H1 (cell line): Measurements from ENCODE around the gene TNRC6C. TPM values are rescaled to one million over a fixed set of nuclear protein-coding genes. Genes with fewer than 3 reads are reported as not detected.

Experiments
- CTCF ChIA-PET: fragments of 300-600 bp; sonication (Branson Sonifier 250); formaldehyde crosslinking; loops from one replicate; lab custom pipeline; 2021; ENCODE audit not compliant: partially characterized antibody; lab: Charles Lee
- POLR2A ChIA-PET: fragments of 300-600 bp; sonication (Branson Sonifier 250); formaldehyde crosslinking; loops from one replicate; lab custom pipeline; 2021; ENCODE audit warnings: inconsistent platforms; ENCODE audit not compliant: partially characterized antibody; lab: Charles Lee
- DNase-seq, 2 experiments: peaks; one replicate each; pipeline versions ENCODE4 v3.0.0 to v3.0.0-alpha.2; 2010 to 2022; ENCODE audit warnings: low spot score in 2 of 2, low read depth in 1 of 2, mixed read lengths in 1 of 2
- FAIRE-seq: peaks from 2 replicates; lab custom pipeline; 2011; peaks lifted over from hg19 to GRCh38; lab: Jason Lieb, UNC
- H2AFZ ChIP-seq: 2 replicates; pipeline ENCODE4 v1.8.1; 2012; ENCODE audit warnings: low read length, inconsistent platforms
- H2AK5ac ChIP-seq: 2 replicates; pipeline ENCODE4 v1.6.1; 2013; ENCODE audit warnings: low read depth, low read length
- H2BK120ac ChIP-seq: replicated peaks from 2 replicates; pipeline ENCODE3; 2013; ENCODE audit warnings: low read depth, low read length, inconsistent platforms
- H2BK12ac ChIP-seq: 2 replicates; pipeline ENCODE4 v1.6.1; 2013; ENCODE audit warnings: low read depth, low read length
- H2BK15ac ChIP-seq: 2 replicates; pipeline ENCODE4 v1.6.1; 2013; ENCODE audit warnings: low read length
- H2BK20ac ChIP-seq: 2 replicates; pipeline ENCODE4 v1.6.1; 2013; ENCODE audit warnings: low read length
- H2BK5ac ChIP-seq: 2 replicates; pipeline ENCODE4 v1.6.1; 2013; ENCODE audit warnings: low read depth, low read length
- H3K14ac ChIP-seq: 2 replicates; pipeline ENCODE4 v1.6.1; 2013; ENCODE audit warnings: inconsistent platforms; ENCODE audit not compliant: insufficient read length
- H3K18ac ChIP-seq: 2 replicates; pipeline ENCODE4 v1.6.1; 2013; ENCODE audit warnings: low read length; ENCODE audit errors: extremely low read depth
- H3K23ac ChIP-seq: 2 replicates; pipeline ENCODE4 v1.6.1; 2013; ENCODE audit warnings: inconsistent platforms; ENCODE audit not compliant: insufficient read length
- H3K23me2 ChIP-seq: 2 replicates; pipeline ENCODE4 v1.6.1; 2013; ENCODE audit warnings: low read depth, low read length
- H3K27ac ChIP-seq: 2 replicates; pipeline ENCODE4 v1.6.1; 2011; ENCODE audit warnings: low read depth, low read length, inconsistent platforms
- H3K27me3 ChIP-seq, 4 experiments: replicated peaks in 1 of 4; 1 replicate in 1 of 4; 2 replicates in 3 of 4; pipeline versions ENCODE4 v1.6.1 to v1.8.1; 2011 to 2013; ENCODE audit warnings: low read length in 3 of 4, mild to moderate bottlenecking in 3 of 4, inconsistent platforms in 2 of 4, mixed read lengths in 2 of 4, moderate library complexity in 1 of 4; ENCODE audit not compliant: control insufficient read depth in 3 of 4, insufficient read depth in 3 of 4; ENCODE audit errors: extremely low read depth in 1 of 4
- H3K36me3 ChIP-seq, 4 experiments: 2 replicates each; pipeline versions ENCODE4 v1.6.1 to v1.8.1; 2011 to 2013; ENCODE audit warnings: mild to moderate bottlenecking in 4 of 4, low read length in 3 of 4, moderate library complexity in 2 of 4, control low read depth in 1 of 4, inconsistent platforms in 1 of 4; ENCODE audit not compliant: insufficient read depth in 4 of 4, control insufficient read depth in 2 of 4
- H3K4ac ChIP-seq: replicated peaks from 2 replicates; pipeline ENCODE3; 2013; ENCODE audit warnings: low read length, low read depth, mixed read lengths, inconsistent platforms; ENCODE audit not compliant: insufficient read length
- H3K4me1 ChIP-seq, 4 experiments: replicated peaks in 1 of 4; 1 replicate in 1 of 4; 2 replicates in 3 of 4; pipeline versions ENCODE4 v1.6.1 to v1.8.1; 2011 to 2013; ENCODE audit warnings: low read length in 3 of 4, inconsistent platforms in 2 of 4, mixed read lengths in 1 of 4; ENCODE audit not compliant: insufficient read depth in 4 of 4, control insufficient read depth in 3 of 4
- H3K4me2 ChIP-seq, 2 experiments: 2 replicates each; pipeline versions ENCODE4 v1.6.1 to v1.8.1; 2011 to 2013; ENCODE audit warnings: low read depth in 2 of 2, low read length in 2 of 2, control low read depth in 1 of 2, inconsistent platforms in 1 of 2, mild to moderate bottlenecking in 1 of 2; ENCODE audit not compliant: insufficient read depth in 1 of 2
- H3K4me3 ChIP-seq, 4 experiments: fragments of 200-600, 300-600 bp in 1 of 4; sonication (generic), shearing (Covaris generic), sonication (Bioruptor Twin) in 1 of 4; 2 replicates each; pipeline versions ENCODE4 v1.5.1 to v1.8.1; 2011 to 2016; ENCODE audit warnings: low read length in 4 of 4, low read depth in 3 of 4, control low read depth in 2 of 4, inconsistent platforms in 2 of 4, mild to moderate bottlenecking in 2 of 4, mixed read lengths in 1 of 4, moderate library complexity in 1 of 4; ENCODE audit not compliant: insufficient read depth in 2 of 4; ENCODE audit errors: extremely low read depth in 1 of 4
- H3K56ac ChIP-seq: replicated peaks from 2 replicates; pipeline ENCODE3; 2013; ENCODE audit warnings: low read depth, mild to moderate bottlenecking, mixed read lengths, low read length, inconsistent platforms; ENCODE audit not compliant: insufficient read length
- H3K79me1 ChIP-seq: 2 replicates; pipeline ENCODE4 v1.6.1; 2013; ENCODE audit warnings: low read depth, low read length, control low read depth
- H3K79me2 ChIP-seq, 2 experiments: 2 replicates each; pipeline versions ENCODE4 v1.6.1 to v1.8.1; 2012 to 2013; ENCODE audit warnings: low read length in 2 of 2, mild to moderate bottlenecking in 2 of 2, inconsistent platforms in 1 of 2; ENCODE audit not compliant: insufficient read depth in 2 of 2, control insufficient read depth in 1 of 2
- H3K9ac ChIP-seq, 4 experiments: replicated peaks in 1 of 4; 1 replicate in 1 of 4; 2 replicates in 3 of 4; pipeline versions ENCODE4 v1.6.1 to v1.8.1; 2011 to 2013; ENCODE audit warnings: low read depth in 3 of 4, low read length in 3 of 4, control low read depth in 2 of 4, mild to moderate bottlenecking in 2 of 4, moderate library complexity in 2 of 4, inconsistent platforms in 1 of 4; ENCODE audit errors: extremely low read depth in 1 of 4
- H3K9me3 ChIP-seq, 2 experiments: 2 replicates each; pipeline versions ENCODE4 v1.6.1 to v1.8.1; 2012 to 2013; ENCODE audit warnings: mild to moderate bottlenecking in 2 of 2, moderate library complexity in 2 of 2, control low read depth in 1 of 2, inconsistent platforms in 1 of 2, low read depth in 1 of 2, low read length in 1 of 2, mixed read lengths in 1 of 2; ENCODE audit not compliant: insufficient read depth in 2 of 2
- H4K20me1 ChIP-seq, 2 experiments: replicated peaks in 1 of 2; 2 replicates each; pipeline versions ENCODE3 to v1.8.1; 2011 to 2013; ENCODE audit warnings: inconsistent platforms in 2 of 2, low read length in 2 of 2, mild to moderate bottlenecking in 1 of 2; ENCODE audit not compliant: insufficient read depth in 2 of 2, control insufficient read depth in 1 of 2
- H4K5ac ChIP-seq: 2 replicates; pipeline ENCODE4 v1.6.1; 2013; ENCODE audit warnings: low read length, low read depth, mixed read lengths, inconsistent platforms; ENCODE audit not compliant: insufficient read length
- H4K8ac ChIP-seq: 2 replicates; pipeline ENCODE4 v1.8.0; 2013; ENCODE audit warnings: mild to moderate bottlenecking, moderate library complexity, low read length, inconsistent platforms; ENCODE audit not compliant: insufficient read depth; ENCODE audit errors: extremely low read depth
- H4K91ac ChIP-seq: replicated peaks from 2 replicates; pipeline ENCODE3; 2013; ENCODE audit warnings: low read length, mixed read lengths, inconsistent platforms; ENCODE audit not compliant: insufficient read length
- BACH1 ChIP-seq: IDR thresholded peaks from 2 replicates; pipeline ENCODE4 v1.6.1; 2012; ENCODE audit warnings: low read length, improper control_type of control experiment
- BRCA1 ChIP-seq: IDR thresholded peaks from 2 replicates; pipeline ENCODE4 v1.6.1; 2012; ENCODE audit warnings: low read depth, low read length, improper control_type of control experiment
- CBX8 ChIP-seq: fragments of 300-800, 300-1000 bp; sonication (generic); IDR thresholded peaks from 2 replicates; pipeline ENCODE4 v1.7.1; 2016; ENCODE audit warnings: low read depth, low read length, borderline replicate concordance
- EZH2 ChIP-seq: fragments of 200-600 bp; sonication (generic); IDR thresholded peaks from 2 replicates; pipeline ENCODE4 v1.7.1; 2012; ENCODE audit warnings: low read depth, mild to moderate bottlenecking, moderate library complexity, low read length, inconsistent platforms; ENCODE audit not compliant: severe bottlenecking
- KDM1A ChIP-seq: fragments of 200-600, 300-600 bp; sonication (generic); IDR thresholded peaks from 2 replicates; pipeline ENCODE4 v1.7.1; 2016; ENCODE audit warnings: mild to moderate bottlenecking, low read length, borderline replicate concordance
- SAP30 ChIP-seq: fragments of 300-600 bp; sonication (generic); IDR thresholded peaks from 2 replicates; pipeline ENCODE4 v1.7.1; 2012; ENCODE audit warnings: low read length, moderate library complexity, mild to moderate bottlenecking, inconsistent platforms; ENCODE audit not compliant: insufficient read depth, insufficient replicate concordance
- SUZ12 ChIP-seq: fragments of 200-600 bp; sonication (generic); IDR thresholded peaks from 2 replicates; pipeline ENCODE4 v1.6.1; 2012; ENCODE audit warnings: mild to moderate bottlenecking, inconsistent platforms, low read length, moderate library complexity, mixed read lengths
- TBP ChIP-seq: IDR thresholded peaks from 2 replicates; pipeline ENCODE4 v1.6.1; 2011; ENCODE audit warnings: low read depth, low read length, improper control_type of control experiment
- WGBS, 2 experiments: shearing (Covaris generic) in 1 of 2; methylation state at CpG; one replicate each; pipeline versions ENCODE4 v1.1.6 to v1.1.7; 2013 to 2015; ENCODE audit warnings: low lambda C conversion rate in 2 of 2, mixed read lengths in 2 of 2, inconsistent platforms in 1 of 2, low coverage in 1 of 2, missing lambda C conversion rate in 1 of 2; ENCODE audit not compliant: insufficient replicate concordance in 2 of 2, insufficient coverage in 1 of 2, insufficient read length in 1 of 2; ENCODE audit errors: extremely low coverage in 1 of 2, missing lambda C conversion rate in 1 of 2; 5-methylcytosine and 5-hydroxymethylcytosine counted together
- polyA plus RNA-seq, 7 experiments: library from polyadenylated mRNA; depleted of rRNA in 3 of 7; stranded (reverse) in 5 of 7; unstranded in 2 of 7; fragments of >200 nt in 5 of 7; fragments of 200-250 nt in 2 of 7; gene quantifications; 1 replicate in 5 of 7; 2 replicates in 1 of 7; 4 replicates in 1 of 7; pipeline versions ENCODE4 v1.2.1 to v1.2.3, GENCODE V29; 2011 to 2013; ENCODE audit warnings: missing spikeins in 2 of 7, mixed read lengths in 2 of 7
- total RNA-seq: library from RNA; stranded (reverse); fragmentation: NEBNext Ultra II Directional; extraction: Animal tissue kit (Norgen Biotek cat#: 25700); gene quantifications from 2 replicates; pipeline ENCODE4 v1.2.1, GENCODE V29; 2021
- TF ChIP-seq, protein P1 (sequence below), 3 experiments: IDR thresholded peaks; 1 replicate in 2 of 3; 2 replicates in 1 of 3; pipeline versions ENCODE4 v1.5.1 to v1.6.1; 2011; ENCODE audit warnings: low read length in 3 of 3, mild to moderate bottlenecking in 3 of 3, inconsistent platforms in 2 of 3, low read depth in 1 of 3, moderate library complexity in 1 of 3; ENCODE audit not compliant: insufficient read depth in 1 of 3; ENCODE audit errors: control extremely low read depth in 1 of 3

Gene TNRC6C
- total and polyA plus RNA-seq, 2 of the 8 experiments (the other 6 are each of a cell fraction or from before 2014, with no cell fraction given) = 2.8 to 28.9 TPM

DNA sequence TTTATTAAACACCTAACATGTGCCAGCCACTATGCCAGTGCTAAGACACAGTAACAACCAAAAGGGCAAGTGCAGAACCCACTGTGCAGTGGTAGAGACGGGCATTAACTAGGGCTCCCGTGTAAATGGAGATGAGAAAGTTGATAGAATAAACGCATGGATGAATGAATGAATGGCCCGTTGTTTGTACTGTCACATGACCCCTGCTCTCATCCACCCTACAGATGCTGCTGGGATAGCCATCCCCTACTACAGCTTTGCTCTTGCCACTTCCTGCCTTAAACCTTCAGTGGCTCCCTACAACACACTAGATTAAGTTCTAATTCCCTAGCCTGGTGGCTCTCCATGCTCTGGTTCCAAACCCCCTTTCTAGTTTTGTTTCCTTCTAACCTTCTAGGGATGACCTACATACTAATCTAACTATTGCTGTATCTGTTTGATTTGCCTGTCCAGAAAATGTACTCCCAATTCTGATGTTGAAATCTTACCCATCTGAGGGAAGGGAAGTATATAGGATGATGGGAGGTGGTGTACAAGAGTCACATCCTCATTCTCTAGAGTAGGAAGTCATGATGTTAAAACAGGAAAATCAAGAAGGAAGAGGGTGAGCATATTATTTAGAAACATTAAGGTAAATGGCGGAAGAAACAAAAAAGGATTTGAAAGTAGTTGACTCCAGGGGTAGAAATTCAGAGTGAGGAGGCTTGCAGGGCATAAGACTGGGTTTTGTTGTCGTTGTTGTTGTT is 11.4 kb upstream of the TNRC6C start:
- Histone ChIP-seq H3K23ac (no peak overlapping the region), H3K23me2 (no peaks in the 10 kb centered on the region; the same call in 1 of the 2 replicates), H3K14ac (no peak overlapping the region), H3K79me2 (no peaks in the 10 kb centered on the region), H2BK12ac (no peak overlapping the region), H3K56ac (no peak overlapping the region), H3K4me1 (peaks cover 0 to 6% (median 1%) of the 10 kb centered on the region in 4 experiments; a peak in 2 of 7 replicates), H2AFZ (no peak overlapping the region), H3K27me3 (peaks cover 0 to 2% (median 0%) of the 10 kb centered on the region in 4 experiments; a peak in 1 of 7 replicates), H4K8ac (no peak overlapping the region), H3K4me3 (no peak overlapping the region), H3K27ac (no peak overlapping the region), H4K20me1 (no peaks in the 10 kb centered on the region), H2AK5ac (no peak overlapping the region; the same call in 1 of the 2 replicates), H3K36me3 (no peaks in the 10 kb centered on the region), H2BK15ac (no peak overlapping the region), H4K5ac (no peak overlapping the region), H3K4ac (no peak overlapping the region), H3K9ac (no peak overlapping the region), H2BK20ac (no peak overlapping the region), H3K9me3 (no peaks in the 10 kb centered on the region; a peak in 1 of 4 replicates), H3K79me1 (no peaks in the 10 kb centered on the region), H2BK5ac (no peak overlapping the region), H4K91ac (no peak overlapping the region), H2BK120ac (no peak overlapping the region), H3K18ac (no peak overlapping the region), H3K4me2 (no peak overlapping the region)
- CTCF ChIA-PET = interaction anchor here (1.2 to 1.6 kb wide), 2 partner anchors 11 to 58 kb away, joined by 3 to 6 read pairs; partner anchors contain the start of gene TNRC6C
- WGBS, 2 experiments = 89% methylated on average over 6 of the region's 6 CpGs; no CpG with 5 or more reads in 1 of the 2 experiments
- FAIRE-seq (no peak), DNase-seq (no peak)
- POLR2A ChIA-PET = interaction anchor here (3.0 to 5.8 kb wide), 2 partner anchors 10 to 11 kb away, joined by 30 to 42 read pairs; partner anchors contain the start of gene TNRC6C
- TF ChIP-seq CBX8 (no peak), KDM1A (no peak), EZH2 (no peak), BRCA1 (no peak), TBP (no peak), SUZ12 (no peak), SAP30 (no peak), BACH1 (no peak)
- TF ChIP-seq, protein P1, sequence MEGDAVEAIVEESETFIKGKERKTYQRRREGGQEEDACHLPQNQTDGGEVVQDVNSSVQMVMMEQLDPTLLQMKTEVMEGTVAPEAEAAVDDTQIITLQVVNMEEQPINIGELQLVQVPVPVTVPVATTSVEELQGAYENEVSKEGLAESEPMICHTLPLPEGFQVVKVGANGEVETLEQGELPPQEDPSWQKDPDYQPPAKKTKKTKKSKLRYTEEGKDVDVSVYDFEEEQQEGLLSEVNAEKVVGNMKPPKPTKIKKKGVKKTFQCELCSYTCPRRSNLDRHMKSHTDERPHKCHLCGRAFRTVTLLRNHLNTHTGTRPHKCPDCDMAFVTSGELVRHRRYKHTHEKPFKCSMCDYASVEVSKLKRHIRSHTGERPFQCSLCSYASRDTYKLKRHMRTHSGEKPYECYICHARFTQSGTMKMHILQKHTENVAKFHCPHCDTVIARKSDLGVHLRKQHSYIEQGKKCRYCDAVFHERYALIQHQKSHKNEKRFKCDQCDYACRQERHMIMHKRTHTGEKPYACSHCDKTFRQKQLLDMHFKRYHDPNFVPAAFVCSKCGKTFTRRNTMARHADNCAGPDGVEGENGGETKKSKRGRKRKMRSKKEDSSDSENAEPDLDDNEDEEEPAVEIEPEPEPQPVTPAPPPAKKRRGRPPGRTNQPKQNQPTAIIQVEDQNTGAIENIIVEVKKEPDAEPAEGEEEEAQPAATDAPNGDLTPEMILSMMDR (IDR thresholded peaks at IDR 0.05; ENCODE audit: control extremely low read depth in 1 of 3, insufficient read depth in 1 of 3, low read depth in 1 of 3, low read length in 3 of 3) = no peak
